GM18867 (cell line): ENCODE data around the gene GRID1.

Experiments used
- ATAC-seq: cut with Tn5 transposase; IDR thresholded peaks from one replicate; pipeline ENCODE4 v1.9.1; 2021; ENCODE audit warnings: mild to moderate bottlenecking, moderate library complexity; ENCODE audit not compliant: unreplicated experiment

GRID1 gene

GRCh38 chr10:86316990-86317389, 49.6 kb downstream of the GRID1 start:
- no peak for ATAC-seq

GRCh38 chr10:86316274-86316835, 50.2 kb downstream of the GRID1 start:
- ATAC-seq: no peak

GRCh38 chr10:86315549-86315942, 51.0 kb downstream of the GRID1 start:
- ATAC-seq: no peak

- no peak for ATAC-seq
Measured at GRCh38 chr10:86314616-86315548, 51.7 kb downstream of the GRID1 start.

GRCh38 chr10:86313621-86314041, 53.0 kb downstream of the GRID1 start:
- ATAC-seq: no peak

GRCh38 chr10:86312701-86313270, 53.8 kb downstream of the GRID1 start:
- ATAC-seq: no peak

- ATAC-seq: no peak
Measured at GRCh38 chr10:86311906-86312305, 54.7 kb downstream of the GRID1 start.

GRCh38 chr10:86311190-86311589, 55.4 kb downstream of the GRID1 start:
- ATAC-seq: no peak

- ATAC-seq: no peak
Measured at GRCh38 chr10:86310702-86311101, 55.9 kb downstream of the GRID1 start.

GRCh38 chr10:86310291-86310690, 56.3 kb downstream of the GRID1 start:
- no peak for ATAC-seq

GRCh38 chr10:86308056-86308455, 58.5 kb downstream of the GRID1 start:
- no peak for ATAC-seq

GRCh38 chr10:86306628-86307278, 59.8 kb downstream of the GRID1 start:
- no peak for ATAC-seq

- no peak for ATAC-seq
Measured at GRCh38 chr10:86305521-86305920, 61.1 kb downstream of the GRID1 start.

GRCh38 chr10:86304436-86304835, 62.2 kb downstream of the GRID1 start:
- ATAC-seq: no peak

GRCh38 chr10:86303626-86304025, 63.0 kb downstream of the GRID1 start:
- no peak for ATAC-seq

GRCh38 chr10:86301971-86302370, 64.6 kb downstream of the GRID1 start:
- ATAC-seq: no peak

GRCh38 chr10:86300931-86301830, 65.4 kb downstream of the GRID1 start:
- ATAC-seq: no peak

GRCh38 chr10:86300399-86300925, 66.1 kb downstream of the GRID1 start:
- no peak for ATAC-seq

- no peak for ATAC-seq
Measured at GRCh38 chr10:86299562-86299961, 67.0 kb downstream of the GRID1 start.

GRCh38 chr10:86298501-86299001, 68.0 kb downstream of the GRID1 start:
- no peak for ATAC-seq
